OCI-LY7 (cell line): ENCODE measurements around the gene C1orf74.

Experiments
- CTCF ChIP-seq: fragments of 200-600 bp; sonication (generic); conservative IDR thresholded peaks from 2 replicates; pipeline ENCODE4 v1.5.1; 2014; ENCODE audit warnings: mild to moderate bottlenecking, antibody characterized with exemption, low read length, moderate library complexity, mixed read lengths
- EZH2phosphoT487 ChIP-seq: fragments of 200-600 bp; sonication (generic); IDR thresholded peaks from 2 replicates; pipeline ENCODE4 v1.6.1; 2018; ENCODE audit warnings: low read depth, borderline replicate concordance, mild to moderate bottlenecking, mixed run types, antibody characterized with exemption, low read length, moderate library complexity, mixed read lengths

GRCh38 chr1:209800984-209801834 lies 16.9 kb upstream of the C1orf74 start:
- no peak for TF ChIP-seq CTCF
- TF ChIP-seq EZH2phosphoT487, result no peak
